NCI-H187 (cell line): ENCODE data around the gene WDFY4.

Experiments
- DNase-seq, 2 experiments: peaks; one replicate each; lab custom pipeline; 2025; lab: John Stamatoyannopoulos, UW

WDFY4 gene

DNA sequence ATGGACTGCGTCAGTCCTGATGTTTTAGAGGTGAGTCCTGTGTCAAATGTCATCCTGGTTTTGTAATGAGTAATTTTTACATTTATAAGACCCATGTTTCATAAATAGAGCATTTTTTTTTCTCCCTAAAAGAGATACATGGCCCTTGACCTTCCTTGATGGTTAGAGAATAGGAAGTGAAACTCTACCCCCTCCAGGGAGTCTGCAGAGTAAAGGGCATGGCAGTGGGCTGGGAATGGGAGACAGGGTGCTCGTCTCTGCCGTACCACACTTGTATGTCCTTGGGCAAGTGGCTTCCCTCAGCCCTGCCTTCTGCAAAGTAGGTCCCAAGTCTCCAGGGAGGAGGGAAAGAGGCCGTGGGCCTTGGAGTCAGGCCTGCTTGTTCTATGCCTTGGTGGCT is 63.9 kb downstream of the WDFY4 start:
- no peak for DNase-seq

DNA sequence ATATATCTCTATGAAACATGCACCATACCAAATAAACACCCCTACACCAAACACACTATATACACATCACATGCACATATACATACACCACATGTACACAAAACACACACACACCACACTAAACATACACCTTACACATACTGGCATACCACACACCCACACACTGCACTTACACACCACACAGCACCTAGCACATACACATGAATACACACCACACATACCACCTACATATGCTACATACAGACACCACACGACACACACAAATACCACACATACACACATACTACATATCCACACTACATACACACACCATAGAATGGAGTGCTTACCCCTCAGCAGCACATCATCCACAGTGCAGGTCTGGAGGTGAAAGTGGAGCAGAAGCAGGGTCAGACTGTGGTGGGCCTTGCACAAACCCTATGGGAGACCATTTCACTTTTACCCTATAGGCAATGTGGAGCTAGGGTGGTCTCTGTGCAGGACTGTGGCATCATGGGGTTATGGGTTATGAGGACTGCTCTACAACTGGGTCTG is 64.6 kb downstream of the WDFY4 start:
- no peak for DNase-seq

- DNase-seq, result no peak
These were observed 65.3 kb downstream of the WDFY4 start for GRCh38 chr10:48750019-48750418.

- DNase-seq, result no peak
These were observed 66.3 kb downstream of the WDFY4 start for GRCh38 chr10:48750991-48751390.

DNA sequence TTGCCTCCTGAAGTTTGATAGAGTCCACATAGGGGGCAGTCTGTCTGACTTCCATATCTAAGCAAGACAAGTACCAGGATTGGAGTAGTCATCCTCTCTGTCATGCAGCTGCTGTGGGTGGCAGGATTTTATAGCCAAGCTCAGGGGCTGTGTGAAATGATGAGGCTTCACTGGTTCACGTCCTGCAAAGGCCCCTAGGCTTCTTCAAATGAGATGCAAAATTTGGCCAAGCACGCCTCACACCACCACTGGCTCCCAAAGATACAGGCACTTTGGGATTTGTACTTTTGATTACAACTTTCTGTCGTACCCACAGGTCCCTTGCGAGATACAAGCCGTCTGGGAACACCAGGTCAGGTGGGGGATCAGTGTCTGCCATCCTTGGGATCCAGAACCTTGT is 67.1 kb downstream of the WDFY4 start:
- DNase-seq, result no peak

DNA sequence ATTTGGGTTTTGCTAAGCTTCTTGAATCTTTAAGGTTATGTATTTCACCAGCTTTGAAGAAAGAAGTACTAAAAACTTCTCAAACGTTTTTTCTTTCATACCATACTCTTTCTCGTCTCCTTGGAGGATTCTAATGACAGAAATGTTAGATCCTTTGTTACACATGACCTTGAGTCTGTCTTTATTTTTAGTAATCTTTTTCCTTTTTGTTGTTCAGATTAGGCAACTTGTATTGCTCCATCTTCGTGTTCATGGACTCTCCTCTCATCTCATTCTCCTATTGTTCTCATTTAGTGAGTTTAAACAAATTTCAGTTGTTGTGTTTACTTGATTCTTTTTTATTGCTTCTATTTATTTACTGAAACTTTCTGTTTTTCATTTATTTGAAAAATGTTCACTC is 73.7 kb downstream of the WDFY4 start:
- DNase-seq, result no peak

GRCh38 chr10:48759113-48759901 is 74.6 kb downstream of the WDFY4 start:
- DNase-seq, result no peak

DNA sequence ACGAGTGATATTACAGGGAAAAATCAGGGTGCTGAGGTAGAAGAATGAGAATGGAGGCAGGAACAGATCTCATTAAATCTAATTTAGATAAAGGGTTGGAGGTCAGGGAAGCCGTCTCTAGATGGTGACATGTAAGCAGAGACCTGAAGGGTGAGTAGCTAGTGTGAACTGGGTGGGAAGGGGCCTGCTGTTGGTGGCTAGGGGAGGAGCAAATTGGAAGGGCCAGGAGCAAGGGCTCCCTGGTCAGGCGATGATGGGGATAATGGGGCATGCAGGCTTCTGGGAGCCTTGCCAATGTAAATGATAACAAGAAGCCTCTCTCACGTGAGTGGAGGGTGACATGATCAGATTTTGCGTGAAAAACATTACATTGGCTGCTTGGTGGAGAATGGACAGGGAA is 76.3 kb downstream of the WDFY4 start:
- DNase-seq, result no peak

DNA sequence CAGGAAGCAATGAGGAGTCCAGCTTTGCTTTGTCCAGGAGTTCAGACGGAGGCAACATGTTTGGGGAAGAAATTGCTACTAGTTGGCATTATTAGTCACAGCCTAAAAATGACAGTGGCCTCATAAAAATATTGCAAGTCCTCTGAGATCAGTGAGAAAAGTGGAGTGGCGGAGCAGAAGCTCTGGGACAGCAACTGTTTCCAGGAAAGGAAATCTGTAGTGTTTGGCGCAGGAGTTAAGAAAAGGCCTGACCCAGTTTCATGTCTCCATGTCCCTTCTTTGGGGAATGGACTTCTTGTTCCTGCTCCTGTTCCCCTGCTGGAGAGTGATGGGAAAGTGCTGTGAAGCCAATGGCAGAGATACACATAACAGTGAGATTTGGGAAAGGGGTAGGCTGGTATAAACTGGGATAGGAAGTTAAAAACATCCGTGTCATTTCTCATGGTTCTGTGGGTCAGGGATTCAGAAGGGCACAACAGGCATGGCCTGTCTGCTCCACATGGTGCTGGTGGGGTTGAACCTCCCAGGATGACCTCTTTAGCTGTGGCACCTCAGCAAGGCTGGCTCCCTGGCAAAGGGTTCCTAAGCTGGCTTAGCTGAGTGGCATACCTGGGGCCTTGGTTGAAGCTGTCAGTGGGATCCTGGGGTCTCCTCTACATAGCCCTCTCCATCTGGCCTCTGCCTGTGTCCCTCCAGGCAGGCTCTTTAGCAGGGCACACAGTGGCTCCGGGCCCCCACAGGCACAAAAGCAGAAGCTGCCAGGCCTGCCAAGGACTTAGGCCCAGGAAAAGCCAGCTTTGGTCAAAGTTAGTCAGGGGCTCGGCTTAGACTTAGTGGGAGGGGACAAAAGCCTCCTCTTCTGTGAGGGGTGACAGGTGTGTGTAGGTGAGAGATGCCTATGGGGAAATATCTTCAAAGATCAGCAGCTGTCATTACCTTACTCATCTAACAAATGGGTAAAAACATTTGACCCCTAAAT is 77.7 kb downstream of the WDFY4 start:
- DNase-seq, result no peak

DNA sequence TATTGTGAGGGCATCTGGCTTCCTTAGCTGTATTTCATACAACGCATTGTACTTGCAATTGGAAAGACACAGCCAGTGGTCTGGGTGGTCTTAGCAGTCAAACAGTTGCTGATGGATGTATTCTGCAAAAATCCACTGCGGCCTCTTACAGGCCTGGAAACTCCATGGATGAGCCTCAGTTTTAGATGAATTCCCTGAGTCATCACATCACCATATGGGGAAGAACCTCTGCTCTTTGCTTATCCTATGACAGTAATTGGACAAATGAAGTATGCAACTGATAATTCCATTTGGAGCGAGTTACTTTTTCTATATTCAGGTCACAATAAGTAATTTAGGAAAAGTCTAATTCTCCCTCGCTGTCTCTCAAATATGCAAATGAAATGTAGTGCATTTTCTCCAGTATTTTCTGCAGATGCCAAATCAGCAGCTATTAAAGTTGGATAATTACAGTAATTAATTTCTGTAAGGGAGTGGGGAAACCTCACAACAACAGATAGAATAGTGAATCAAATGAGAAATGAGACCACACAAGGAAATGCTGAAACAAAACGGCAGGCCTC is 78.8 kb downstream of the WDFY4 start:
- no peak for DNase-seq

GRCh38 chr10:48764486-48764885 is 79.8 kb downstream of the WDFY4 start:
- DNase-seq, result no peak

GRCh38 chr10:48765039-48765438 is 80.4 kb downstream of the WDFY4 start:
- DNase-seq, result no peak

GRCh38 chr10:48765527-48765926 is 80.9 kb downstream of the WDFY4 start:
- DNase-seq, result no peak

DNA sequence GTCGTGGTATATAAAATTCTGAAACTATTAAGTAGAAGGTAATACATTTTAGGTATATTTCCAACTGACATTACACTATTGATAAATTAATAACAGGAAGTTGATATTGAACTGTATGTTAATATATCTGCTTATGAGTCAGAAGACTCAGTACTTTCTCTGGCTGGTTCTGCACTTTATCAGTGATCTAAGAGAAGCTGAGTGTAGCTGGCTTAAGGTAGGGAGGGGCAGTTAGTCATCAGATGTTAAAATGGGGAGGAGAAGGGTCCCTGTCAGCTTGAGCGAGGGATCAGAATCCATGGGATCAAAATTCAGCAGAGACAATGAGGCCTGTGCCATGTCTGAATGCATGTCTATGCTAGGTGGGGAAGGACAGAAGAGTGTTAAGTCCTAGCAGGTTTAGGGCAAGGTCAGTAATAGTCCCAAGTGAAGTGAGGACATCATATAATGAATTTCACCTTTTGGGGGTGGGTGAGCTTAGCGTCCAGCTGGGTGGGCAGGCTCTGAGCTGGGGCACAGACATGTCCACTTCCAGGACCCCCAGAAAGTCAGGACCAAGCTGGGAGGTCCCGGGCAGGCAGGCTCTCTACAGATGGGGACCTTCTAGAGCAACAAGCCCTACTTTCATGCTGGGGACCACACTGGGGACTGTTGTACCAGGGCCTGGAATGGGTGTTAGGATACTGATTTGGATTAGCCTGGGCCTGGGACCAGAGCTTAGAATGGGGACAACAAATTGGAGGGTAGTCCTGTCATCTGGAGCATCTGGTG is 82.9 kb downstream of the WDFY4 start:
- no peak for DNase-seq

DNA sequence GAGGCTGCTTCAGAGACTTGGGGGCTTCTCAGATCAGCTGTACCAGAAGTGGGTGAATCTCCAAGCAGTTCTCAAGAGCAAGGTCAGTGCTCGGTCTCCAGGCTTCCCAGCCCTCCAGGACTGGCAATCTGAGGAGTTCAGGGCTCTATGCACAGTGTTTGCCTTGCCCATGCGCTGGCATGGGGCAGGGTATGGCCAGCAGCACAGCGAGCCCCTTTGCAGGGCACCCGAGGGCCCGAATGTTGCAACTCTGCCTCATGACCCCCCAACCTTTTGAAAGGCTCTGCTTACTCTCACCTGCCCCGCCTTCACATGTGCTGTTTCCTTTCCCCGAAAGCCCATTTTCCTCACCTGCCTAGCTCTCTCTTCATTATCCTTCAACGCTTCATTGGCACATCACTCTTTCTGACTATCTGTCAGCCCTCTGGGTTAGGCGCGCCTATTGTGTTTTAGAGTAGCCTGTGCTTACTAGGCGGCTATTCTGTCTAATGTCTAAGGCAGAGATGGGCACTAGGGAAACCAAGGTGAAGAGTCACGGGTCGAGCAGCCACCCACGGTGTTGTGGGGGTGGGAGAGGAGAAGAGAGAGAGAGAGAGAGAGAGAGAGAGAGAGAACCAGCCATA is 83.6 kb downstream of the WDFY4 start:
- no peak for DNase-seq

DNA sequence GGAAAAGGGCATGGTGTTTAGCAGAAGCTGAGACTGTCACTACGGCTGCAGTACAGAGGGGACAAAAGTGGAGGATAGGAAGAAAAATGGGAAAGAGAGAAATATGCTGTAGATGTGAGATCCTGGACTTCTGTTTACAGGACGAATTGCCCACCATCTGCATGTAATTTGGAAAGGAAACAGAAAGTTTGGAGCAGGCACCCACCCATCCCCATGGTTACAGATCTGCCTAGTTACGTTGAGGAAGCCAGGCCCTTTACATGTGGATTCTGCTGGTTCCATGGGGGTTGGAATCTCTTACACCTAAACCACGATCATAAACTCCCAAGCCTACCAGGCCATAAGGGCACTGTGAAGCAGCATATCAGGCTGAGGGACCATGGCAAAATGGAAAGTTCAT is 84.3 kb downstream of the WDFY4 start:
- no peak for DNase-seq

DNA sequence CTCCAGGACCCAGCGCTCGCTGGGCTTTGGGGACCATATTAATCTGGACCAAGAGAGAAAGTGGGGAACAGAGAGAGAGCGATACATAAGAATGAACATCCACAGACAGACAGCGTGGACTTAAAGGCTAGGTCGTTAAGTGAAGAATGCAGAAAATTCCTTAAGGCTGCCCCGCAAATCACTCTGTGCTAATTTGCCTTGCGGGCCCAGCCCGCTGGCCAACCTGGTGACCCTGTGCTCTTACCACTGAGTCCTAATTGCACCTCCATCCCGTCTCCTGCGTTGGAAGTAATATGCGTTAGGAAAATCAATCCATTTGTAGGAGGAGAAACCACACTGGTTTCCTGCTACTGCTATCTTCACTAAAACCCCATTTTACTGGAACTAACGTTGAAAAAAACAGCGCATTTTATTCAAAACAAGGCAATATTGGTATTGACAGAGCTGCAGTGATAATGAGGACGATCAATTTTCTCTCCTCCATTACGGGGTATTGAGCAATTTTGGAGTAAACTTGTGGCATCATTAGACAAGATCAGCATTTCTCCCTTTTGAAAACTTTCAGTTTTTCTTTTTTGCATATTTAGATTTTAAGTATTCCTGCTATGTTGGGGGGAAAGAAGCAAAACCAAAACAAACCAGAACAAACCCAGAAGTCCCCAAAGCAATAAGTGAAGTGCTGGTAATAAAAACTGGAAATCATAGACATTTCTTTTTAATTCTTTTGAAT is 85.2 kb downstream of the WDFY4 start:
- DNase-seq, result no peak

- no peak for DNase-seq
These were observed 86.0 kb downstream of the WDFY4 start for GRCh38 chr10:48770561-48771089.

DNA sequence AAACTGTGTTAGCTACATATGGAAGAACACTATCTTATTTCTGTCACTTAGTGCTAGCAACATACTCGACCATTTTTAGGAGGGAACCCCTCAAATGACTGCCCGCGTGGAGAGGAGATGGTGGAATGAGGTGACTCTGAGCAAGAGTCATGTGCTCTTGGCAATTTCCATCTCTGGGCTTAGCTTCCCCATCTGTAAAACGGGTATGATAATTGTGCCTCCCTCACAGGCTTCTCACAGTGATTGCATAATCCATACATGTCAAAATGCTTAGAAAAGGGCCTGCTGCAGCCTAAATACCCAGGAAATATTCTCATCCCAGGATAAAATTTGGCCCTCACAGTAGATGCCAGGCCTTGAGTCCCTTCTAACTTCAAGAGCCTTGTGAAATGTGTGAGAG is 86.6 kb downstream of the WDFY4 start:
- no peak for DNase-seq

DNA sequence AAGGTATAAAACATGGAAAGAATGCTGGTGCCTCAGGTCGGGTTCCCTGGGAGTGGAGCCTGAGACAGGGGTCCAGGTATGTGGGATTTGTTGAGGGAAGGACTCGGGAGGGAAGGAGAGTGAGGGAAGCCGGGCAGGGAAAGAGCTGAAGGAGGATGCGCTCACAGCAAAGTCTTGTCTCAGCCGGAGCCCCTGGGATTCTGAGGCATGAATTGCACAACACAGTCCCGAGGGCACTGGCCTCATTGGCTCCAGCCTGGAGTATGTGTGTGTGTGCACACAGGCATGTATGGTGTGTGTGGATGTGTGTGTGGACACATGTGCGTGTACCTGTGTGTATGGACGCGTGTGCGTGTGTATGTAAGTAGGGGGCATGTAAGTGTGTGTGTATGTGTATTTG is 87.4 kb downstream of the WDFY4 start:
- DNase-seq, result no peak
